Measurements from ENCODE around the gene TMEM138. TPM values are rescaled to one million over a fixed set of nuclear protein-coding genes. Genes with fewer than 3 reads are reported as not detected.
A peak's percentile ranks its signal among the peaks of the same experiment; 100 is the strongest.

TMEM138 gene
- total and polyA plus RNA-seq, 9 donors, result 21.5 to 115 (median 53.4) TPM

DNA sequence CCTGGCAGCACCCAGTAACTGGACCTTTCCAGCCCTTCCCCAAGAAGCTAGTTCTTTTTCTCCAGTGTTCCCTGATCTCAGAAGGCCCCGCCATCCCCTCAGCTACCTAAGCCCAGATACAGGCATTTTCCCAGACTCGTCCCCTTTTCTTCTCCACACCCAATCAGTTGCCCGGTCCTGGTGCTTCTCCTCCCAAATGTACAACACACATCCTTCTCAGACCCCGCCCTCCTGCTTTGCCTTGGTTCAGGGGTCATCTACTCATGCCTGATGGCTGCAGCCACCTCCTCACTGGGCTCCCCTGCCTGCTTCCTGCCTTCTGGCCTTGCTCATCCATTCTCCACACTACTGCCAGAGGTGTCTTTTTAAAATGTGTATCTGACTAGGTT, 22.7 kb upstream of the TMEM138 start:
- Histone ChIP-seq H3K27me3 (no peaks in the 10 kb centered on the region), H3K4me1 (ENCODE audit: insufficient read depth) (peaks cover 15% of the 10 kb centered on the region), H3K36me3 (no peaks in the 10 kb centered on the region), H3K9me3 (no peaks in the 10 kb centered on the region), H3K27ac (no peak overlapping the region), H3K4me3 (no peak overlapping the region)
- WGBS, 3 donors, result 88 to 90% (median 89%) methylated on average over 4 of the region's 4 CpGs
- intact Hi-C loops (cut with DNase I), result no loop called here
- peak in 1 of 5 donors; percentile 28 for DNase-seq
- no peak for TF ChIP-seq EP300 (IDR thresholded peaks at IDR 0.05)
- TF ChIP-seq POLR2A (IDR thresholded peaks at IDR 0.05), result no peak
- TF ChIP-seq, protein P1, sequence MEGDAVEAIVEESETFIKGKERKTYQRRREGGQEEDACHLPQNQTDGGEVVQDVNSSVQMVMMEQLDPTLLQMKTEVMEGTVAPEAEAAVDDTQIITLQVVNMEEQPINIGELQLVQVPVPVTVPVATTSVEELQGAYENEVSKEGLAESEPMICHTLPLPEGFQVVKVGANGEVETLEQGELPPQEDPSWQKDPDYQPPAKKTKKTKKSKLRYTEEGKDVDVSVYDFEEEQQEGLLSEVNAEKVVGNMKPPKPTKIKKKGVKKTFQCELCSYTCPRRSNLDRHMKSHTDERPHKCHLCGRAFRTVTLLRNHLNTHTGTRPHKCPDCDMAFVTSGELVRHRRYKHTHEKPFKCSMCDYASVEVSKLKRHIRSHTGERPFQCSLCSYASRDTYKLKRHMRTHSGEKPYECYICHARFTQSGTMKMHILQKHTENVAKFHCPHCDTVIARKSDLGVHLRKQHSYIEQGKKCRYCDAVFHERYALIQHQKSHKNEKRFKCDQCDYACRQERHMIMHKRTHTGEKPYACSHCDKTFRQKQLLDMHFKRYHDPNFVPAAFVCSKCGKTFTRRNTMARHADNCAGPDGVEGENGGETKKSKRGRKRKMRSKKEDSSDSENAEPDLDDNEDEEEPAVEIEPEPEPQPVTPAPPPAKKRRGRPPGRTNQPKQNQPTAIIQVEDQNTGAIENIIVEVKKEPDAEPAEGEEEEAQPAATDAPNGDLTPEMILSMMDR (IDR thresholded peaks at IDR 0.05), result no peak

DNA sequence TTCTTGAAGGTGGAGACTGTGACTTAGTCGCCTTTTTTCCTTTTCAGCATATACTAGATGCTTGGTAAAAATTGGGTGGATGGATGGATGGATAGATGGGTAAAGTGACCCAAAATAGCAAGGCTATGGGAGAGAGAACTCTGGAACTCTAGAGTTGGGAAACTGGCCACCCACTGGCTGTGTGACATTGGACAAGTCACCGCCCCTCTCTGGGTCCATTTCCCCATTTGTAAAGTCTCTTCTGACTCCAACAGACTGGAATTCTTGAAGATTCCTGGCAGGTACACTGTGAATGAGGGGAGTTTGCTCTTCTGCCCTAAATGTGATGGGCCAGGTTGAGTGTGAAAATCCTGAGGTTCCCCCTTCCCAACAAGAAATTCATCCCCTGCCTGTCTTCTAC, 21.2 kb upstream of the TMEM138 start:
- peak in 1 of 5 donors; percentile 2 for DNase-seq
- Histone ChIP-seq H3K27ac (no peak overlapping the region), H3K4me3 (no peak overlapping the region), H3K36me3 (no peaks in the 10 kb centered on the region), H3K4me1 (ENCODE audit: insufficient read depth) (peaks cover 15% of the 10 kb centered on the region), H3K9me3 (no peaks in the 10 kb centered on the region), H3K27me3 (no peaks in the 10 kb centered on the region)
- TF ChIP-seq POLR2A (IDR thresholded peaks at IDR 0.05) (no peak), EP300 (IDR thresholded peaks at IDR 0.05) (no peak)
- TF ChIP-seq, protein P1 (IDR thresholded peaks at IDR 0.05), result no peak
- WGBS, 3 donors, result 96 to 98% (median 98%) methylated on average over 2 of the region's 2 CpGs
- intact Hi-C loops (cut with DNase I), result no loop called here

DNA sequence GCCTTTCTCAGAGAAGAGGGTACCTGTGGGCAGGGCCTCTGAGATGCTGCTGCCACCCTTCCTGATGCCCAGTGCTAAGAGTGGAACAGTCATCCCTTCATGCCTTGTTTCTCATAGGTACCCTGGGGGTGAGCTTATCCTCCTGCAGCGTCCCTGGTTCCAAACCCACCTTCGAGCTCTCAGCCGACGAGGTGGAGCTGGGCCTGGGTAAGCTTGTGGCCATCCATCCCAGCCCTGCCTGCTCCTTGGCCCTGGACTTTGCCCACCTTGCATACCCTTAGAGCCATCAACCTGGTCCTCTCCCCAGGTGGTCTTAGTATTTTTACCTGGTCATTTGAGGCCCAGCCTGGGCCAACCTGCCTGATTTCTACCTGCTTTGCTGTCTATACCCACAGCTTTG, 20.5 kb upstream of the TMEM138 start:
- H3K27ac ChIP-seq, result no peak overlapping the region
- no peaks in the 10 kb centered on the region for H3K9me3 ChIP-seq
- TF ChIP-seq EP300 (IDR thresholded peaks at IDR 0.05) (no peak), POLR2A (IDR thresholded peaks at IDR 0.05) (no peak)
- TF ChIP-seq, protein P1 (IDR thresholded peaks at IDR 0.05), result no peak
- no peaks in the 10 kb centered on the region for H3K36me3 ChIP-seq
- DNase-seq, result peak in 1 of 5 donors; percentile 21
- intact Hi-C loops (cut with DNase I), result no loop called here
- peaks cover 17% of the 10 kb centered on the region for H3K4me1 ChIP-seq (ENCODE audit: insufficient read depth)
- no peak overlapping the region for H3K4me3 ChIP-seq
- H3K27me3 ChIP-seq, result no peaks in the 10 kb centered on the region
- 92 to 95% (median 94%) methylated on average over 4 of the region's 4 CpGs for WGBS, 3 donors

DNA sequence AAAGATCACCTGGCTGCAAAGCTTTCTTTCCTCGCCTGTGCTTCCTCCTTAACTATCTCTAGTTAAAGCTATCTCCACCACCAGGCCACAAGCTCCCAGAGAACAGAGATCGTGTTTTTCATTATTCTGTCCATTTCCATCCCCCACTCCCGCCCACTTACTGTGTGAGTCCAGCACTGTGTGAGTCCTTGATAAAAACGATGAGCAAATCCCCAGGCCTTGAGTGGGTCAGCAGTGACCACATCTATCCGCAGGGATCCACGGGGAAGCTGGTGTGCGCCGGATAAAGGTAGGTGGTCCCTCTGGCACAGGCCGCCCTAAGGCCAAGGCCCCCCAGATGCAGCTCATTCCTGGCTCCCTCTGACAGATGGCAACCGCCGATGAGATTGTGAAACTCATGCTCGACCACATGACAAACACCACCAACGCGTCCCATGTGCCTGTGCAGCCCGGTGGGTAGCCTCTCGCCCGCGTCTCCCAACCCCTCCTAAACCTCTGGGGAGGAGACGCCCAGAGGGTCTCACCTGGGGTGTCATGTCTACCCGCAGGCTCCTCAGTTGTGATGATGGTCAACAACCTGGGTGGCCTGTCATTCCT, 19.9 kb upstream of the TMEM138 start:
- Histone ChIP-seq H3K36me3 (no peaks in the 10 kb centered on the region), H3K9me3 (no peaks in the 10 kb centered on the region), H3K27me3 (no peaks in the 10 kb centered on the region), H3K4me3 (no peak overlapping the region), H3K27ac (no peak overlapping the region), H3K4me1 (ENCODE audit: insufficient read depth) (peaks cover 15% of the 10 kb centered on the region)
- intact Hi-C loops (cut with DNase I), result no loop called here
- TF ChIP-seq POLR2A (IDR thresholded peaks at IDR 0.05) (no peak), EP300 (IDR thresholded peaks at IDR 0.05) (no peak)
- TF ChIP-seq, protein P1 (IDR thresholded peaks at IDR 0.05), result no peak
- DNase-seq, result peak in 1 of 5 donors; percentile 33
- 62 to 76% (median 66%) methylated on average over 20 of the region's 20 CpGs for WGBS, 3 donors
